Transverse colon (tissue), 4 donors: ENCODE measurements around the gene BICD1. TPM values are rescaled to one million over a fixed set of nuclear protein-coding genes. Genes with fewer than 3 reads are reported as not detected.

ENCODE experiments used
- DNase-seq: peaks from one replicate; pipeline ENCODE4 v3.0.0-alpha.2; 2019
- H3K27ac ChIP-seq, 4 donors: fragments of 200-600 bp; sonication (generic); 2 replicates each; pipeline ENCODE4 v1.5.1; 2016 to 2018; ENCODE audit warnings: inconsistent platforms in 4 of 4
- H3K27me3 ChIP-seq: fragments of 200-600 bp; sonication (generic); 2 replicates; pipeline ENCODE4 v1.5.1; 2017; ENCODE audit warnings: inconsistent platforms
- H3K36me3 ChIP-seq, 4 donors: fragments of 200-600 bp; sonication (generic); 2 replicates each; pipeline ENCODE4 v1.5.1; 2017 to 2019; ENCODE audit warnings: inconsistent platforms in 4 of 4
- H3K4me1 ChIP-seq, 4 donors: fragments of 200-600 bp; sonication (generic); 2 replicates each; pipeline ENCODE4 v1.5.1; 2017 to 2020; ENCODE audit warnings: inconsistent platforms in 4 of 4
- H3K4me3 ChIP-seq, 4 donors: fragments of 200-600 bp; sonication (generic); 1 replicate in 1 of 4; 2 replicates in 3 of 4; pipeline versions ENCODE4 v1.5.1 to v1.6.1; 2017 to 2019; ENCODE audit warnings: inconsistent platforms in 4 of 4
- H3K9me3 ChIP-seq, 2 donors: fragments of 200-600 bp; sonication (generic); 2 replicates each; pipeline ENCODE4 v1.5.1; 2017 to 2019; ENCODE audit warnings: inconsistent platforms in 2 of 2
- EP300 ChIP-seq: sonication (generic); formaldehyde crosslinking; IDR thresholded peaks from one replicate; pipeline ENCODE4 v1.6.1; 2017; ENCODE audit warnings: antibody characterized with exemption, low read depth
- POLR2A ChIP-seq: fragments of 450-650 bp; IDR thresholded peaks from one replicate; pipeline ENCODE4 v1.6.1; 2016; ENCODE audit warnings: antibody characterized with exemption, mild to moderate bottlenecking, moderate library complexity
- POLR2AphosphoS5 ChIP-seq, 3 donors: sonication (generic); formaldehyde crosslinking; IDR thresholded peaks; one replicate each; pipeline ENCODE4 v1.6.1; 2016; ENCODE audit warnings: antibody characterized with exemption in 3 of 3
- WGBS, 2 donors: methylation state at CpG; one replicate each; pipeline ENCODE4 v1.1.5; 2018; ENCODE audit warnings: low coverage in 1 of 2; 5-methylcytosine and 5-hydroxymethylcytosine counted together
- in situ Hi-C, 4 donors: fragments of 200-750 bp; cut with MboI; loops; one replicate each; pipeline versions ENCODE4 v1.15.0 to v1.15.1; 2017; ENCODE audit warnings: low sequenced_read_pairs in 3 of 4, low pct_ligation_motif_present in 1 of 4, low pct_unique_long_range_greater_than_20kb in 1 of 4
- intact Hi-C: fragments of 100-400 bp; cut with DNase I; formaldehyde crosslinking; loops from one replicate; pipeline ENCODE4 v1.15.1; 2023; ENCODE audit warnings: low total_unique reads
- total RNA-seq, 4 donors: library from RNA; depleted of rRNA; stranded (reverse); fragments of >200 nt; gene quantifications; one replicate each; pipeline ENCODE4 v1.1.0, GENCODE V29; 2016
- TF ChIP-seq, protein P1 (sequence below), 5 experiments: fragments of 200-600 bp in 3 of 5; fragments of 450-650 bp in 2 of 5; sonication (generic) in 3 of 5; IDR thresholded peaks; 1 replicate in 2 of 5; 2 replicates in 3 of 5; pipeline ENCODE4 v1.5.1; 2016 to 2017; ENCODE audit warnings: antibody characterized with exemption in 5 of 5, inconsistent platforms in 3 of 5, mild to moderate bottlenecking in 2 of 5, moderate library complexity in 1 of 5

BICD1 gene
- total RNA-seq, 4 donors from 2014 or later, result 0.75 to 27.7 (median 5.2) TPM

DNA sequence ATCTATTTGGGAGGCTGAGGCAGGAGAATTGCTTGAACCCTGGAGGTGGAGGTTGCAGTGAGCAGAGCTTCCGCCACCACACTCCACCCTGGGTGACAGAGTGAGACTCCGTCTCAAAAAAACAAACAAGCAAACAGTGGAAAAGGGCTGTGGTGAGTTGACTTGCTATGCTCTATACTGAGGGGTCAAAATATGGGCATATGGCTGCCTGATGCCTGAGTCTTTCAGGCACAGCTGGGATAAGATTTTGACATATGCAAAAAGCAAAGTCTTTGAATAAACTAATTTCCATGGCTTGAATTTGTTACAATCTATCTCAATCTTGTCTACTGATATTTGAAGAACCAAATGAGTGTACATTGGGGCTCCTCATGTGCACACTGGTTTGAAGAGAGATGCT is 40.4 kb upstream of the BICD1 start:
- H3K27ac ChIP-seq, result no peak overlapping the region
- H3K27me3 ChIP-seq, result no peaks in the 10 kb centered on the region
- H3K4me1 ChIP-seq, result peaks cover 0 to 23% (median 8%) of the 10 kb centered on the region in 4 donors
- DNase-seq, result no peak
- WGBS, 2 donors, result 98% methylated on average over 2 of the region's 2 CpGs; no CpG with 5 or more reads in 1 of the 2 donors
- TF ChIP-seq EP300 (no peak), POLR2AphosphoS5 (IDR thresholded peaks at IDR 0.05) (no peak), POLR2A (no peak)
- TF ChIP-seq, protein P1, sequence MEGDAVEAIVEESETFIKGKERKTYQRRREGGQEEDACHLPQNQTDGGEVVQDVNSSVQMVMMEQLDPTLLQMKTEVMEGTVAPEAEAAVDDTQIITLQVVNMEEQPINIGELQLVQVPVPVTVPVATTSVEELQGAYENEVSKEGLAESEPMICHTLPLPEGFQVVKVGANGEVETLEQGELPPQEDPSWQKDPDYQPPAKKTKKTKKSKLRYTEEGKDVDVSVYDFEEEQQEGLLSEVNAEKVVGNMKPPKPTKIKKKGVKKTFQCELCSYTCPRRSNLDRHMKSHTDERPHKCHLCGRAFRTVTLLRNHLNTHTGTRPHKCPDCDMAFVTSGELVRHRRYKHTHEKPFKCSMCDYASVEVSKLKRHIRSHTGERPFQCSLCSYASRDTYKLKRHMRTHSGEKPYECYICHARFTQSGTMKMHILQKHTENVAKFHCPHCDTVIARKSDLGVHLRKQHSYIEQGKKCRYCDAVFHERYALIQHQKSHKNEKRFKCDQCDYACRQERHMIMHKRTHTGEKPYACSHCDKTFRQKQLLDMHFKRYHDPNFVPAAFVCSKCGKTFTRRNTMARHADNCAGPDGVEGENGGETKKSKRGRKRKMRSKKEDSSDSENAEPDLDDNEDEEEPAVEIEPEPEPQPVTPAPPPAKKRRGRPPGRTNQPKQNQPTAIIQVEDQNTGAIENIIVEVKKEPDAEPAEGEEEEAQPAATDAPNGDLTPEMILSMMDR (IDR thresholded peaks at IDR 0.05), result no peak
- intact Hi-C loops, result loop anchor here (5.0 kb wide), 1 partner anchor 246 kb away; no protein-coding TSS in a partner anchor
- no peaks in the 10 kb centered on the region for H3K9me3 ChIP-seq
- no peaks in the 10 kb centered on the region for H3K36me3 ChIP-seq
- in situ Hi-C loops, result loop anchor here in 3 of 4 donors (10.0 to 25.0 kb wide), 3 partner anchors 239 to 379 kb away; no protein-coding TSS in a partner anchor
- no peak overlapping the region for H3K4me3 ChIP-seq

DNA sequence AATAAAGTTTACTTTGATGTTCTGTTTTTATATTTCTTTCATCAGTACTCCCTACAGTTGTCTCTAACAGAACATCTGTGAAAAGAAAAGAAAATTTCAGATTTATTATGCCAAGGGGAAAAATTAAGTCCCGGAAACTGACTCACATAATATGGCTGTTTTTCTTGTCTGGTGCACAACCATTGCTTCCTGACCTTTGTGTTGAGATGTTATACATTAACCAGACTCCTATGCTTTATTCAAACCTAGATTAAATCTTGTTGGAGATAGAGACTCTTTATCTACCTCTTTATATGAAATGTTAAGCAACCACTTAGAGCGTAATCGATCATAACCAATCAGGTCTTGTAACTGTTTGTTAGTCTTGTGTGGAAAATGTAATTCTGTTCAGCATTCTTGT is 37.6 kb upstream of the BICD1 start:
- TF ChIP-seq, protein P1 (IDR thresholded peaks at IDR 0.05), result no peak
- TF ChIP-seq POLR2A (no peak), POLR2AphosphoS5 (IDR thresholded peaks at IDR 0.05) (no peak), EP300 (no peak)
- H3K27me3 ChIP-seq, result no peaks in the 10 kb centered on the region
- no peak for DNase-seq
- peak overlapping the region in 2 of 4 donors; percentile 23 to 35 for H3K27ac ChIP-seq
- WGBS, 2 donors, result 24 to 38% methylated on average over 3 of the region's 3 CpGs
- H3K4me3 ChIP-seq, result no peak overlapping the region
- no peaks in the 10 kb centered on the region for H3K9me3 ChIP-seq
- H3K4me1 ChIP-seq, result peaks cover 0 to 23% (median 8%) of the 10 kb centered on the region in 4 donors
- in situ Hi-C loops, result loop anchor here in 3 of 4 donors (10.0 to 25.0 kb wide), 3 partner anchors 236 to 382 kb away; no protein-coding TSS in a partner anchor
- H3K36me3 ChIP-seq, result no peaks in the 10 kb centered on the region
- intact Hi-C loops, result loop anchor here (5.0 kb wide), 1 partner anchor 243 kb away; no protein-coding TSS in a partner anchor

DNA sequence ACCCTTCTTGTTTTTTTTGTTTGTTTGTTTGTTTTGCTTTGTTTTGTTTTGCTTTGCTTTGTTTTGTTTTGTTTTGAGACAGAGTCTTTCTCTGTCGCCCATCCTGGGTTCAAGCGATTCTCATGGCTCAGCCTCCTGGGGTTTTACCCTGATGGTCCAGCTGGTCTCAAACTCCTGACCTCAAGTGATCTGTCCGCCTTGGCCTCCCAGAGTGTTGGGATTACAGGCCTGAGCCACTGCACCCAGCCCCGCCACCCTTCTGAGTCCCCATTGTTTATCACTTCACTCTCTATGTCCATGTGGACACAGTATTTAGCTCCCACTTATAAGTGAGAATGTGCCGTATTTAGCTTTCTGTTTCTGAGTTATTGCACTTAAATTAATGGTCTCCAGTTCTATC is 36.9 kb upstream of the BICD1 start:
- in situ Hi-C loops, result loop anchor here in 3 of 4 donors (10.0 to 25.0 kb wide), 3 partner anchors 235 to 382 kb away; no protein-coding TSS in a partner anchor
- no peaks in the 10 kb centered on the region for H3K27me3 ChIP-seq

DNA sequence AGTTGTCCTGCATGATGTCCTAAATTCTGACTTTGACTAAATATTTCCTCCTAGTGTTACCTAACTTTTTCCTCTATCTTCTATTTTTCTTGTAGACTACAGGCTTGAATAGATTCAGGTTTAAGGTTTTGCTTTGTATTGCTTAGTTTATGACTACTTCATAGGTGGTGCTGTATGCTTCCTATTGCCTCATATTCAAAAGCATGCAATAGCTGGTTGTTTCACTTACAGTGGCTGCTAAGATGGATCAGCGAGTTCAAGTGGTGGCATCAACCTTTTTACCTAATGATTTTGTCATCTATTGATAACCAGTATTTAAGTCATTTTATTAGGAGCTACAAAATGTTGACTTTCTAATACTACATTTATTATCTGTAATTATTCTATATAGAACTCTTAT is 36.3 kb upstream of the BICD1 start:
- Histone ChIP-seq H3K9me3 (no peaks in the 10 kb centered on the region), H3K4me3 (no peak overlapping the region), H3K4me1 (peaks cover 0 to 23% (median 8%) of the 10 kb centered on the region in 4 donors), H3K27ac (no peak overlapping the region), H3K36me3 (no peaks in the 10 kb centered on the region), H3K27me3 (no peaks in the 10 kb centered on the region)
- TF ChIP-seq POLR2A (no peak), POLR2AphosphoS5 (IDR thresholded peaks at IDR 0.05) (no peak), EP300 (no peak)
- TF ChIP-seq, protein P1 (IDR thresholded peaks at IDR 0.05), result no peak
- DNase-seq, result no peak
- 26% methylated on average over 1 of the region's 1 CpG; no CpG with 5 or more reads in 1 of the 2 donors for WGBS, 2 donors
- intact Hi-C loops, result no loop called here
- in situ Hi-C loops, result loop anchor here in 3 of 4 donors (25.0 kb wide), 2 partner anchors 242 to 383 kb away; no protein-coding TSS in a partner anchor

More for the DNA sequence above, 36.9 kb upstream of the BICD1 start:
- H3K36me3 ChIP-seq, result no peaks in the 10 kb centered on the region
- no peak overlapping the region for H3K4me3 ChIP-seq
- peak overlapping the region in 3 of 4 donors; percentile 10 to 35 (median 23) for H3K27ac ChIP-seq
- no peaks in the 10 kb centered on the region for H3K9me3 ChIP-seq
- intact Hi-C loops, result loop anchor here (5.0 kb wide), 1 partner anchor 243 kb away; no protein-coding TSS in a partner anchor
- DNase-seq, result no peak
- 77 to 78% methylated on average over 2 to 5 of the region's 5 CpGs for WGBS, 2 donors
- TF ChIP-seq POLR2A, result no peak
- TF ChIP-seq, protein P1 (IDR thresholded peaks at IDR 0.05), result no peak
- no peak for TF ChIP-seq POLR2AphosphoS5 (IDR thresholded peaks at IDR 0.05)
- no peak for TF ChIP-seq EP300
- H3K4me1 ChIP-seq, result peaks cover 0 to 23% (median 8%) of the 10 kb centered on the region in 4 donors
